ENCODE data around the gene PLXNB1. TPM values are rescaled to one million over a fixed set of nuclear protein-coding genes. Genes with fewer than 3 reads are reported as not detected.
A peak's percentile ranks its signal among the peaks of the same experiment; 100 is the strongest.

The PLXNB1 gene
- total RNA-seq, 1 experiment from 2014 or later = 97.7 TPM

- peak overlapping the region; percentile 68 for H3K27ac ChIP-seq
- peaks cover 19% of the 10 kb centered on the region for H3K4me1 ChIP-seq (replicated peaks; ENCODE audit: insufficient read depth)
- no TSS peak for BruUV-seq (replicated peaks)
- intact Hi-C loops (cut with micrococcal nuclease; ENCODE audit: unreplicated experiment) = loop anchor here (1.0 kb wide), 2 partner anchors 8 to 34 kb away; no protein-coding TSS in a partner anchor
- no peaks in the 10 kb centered on the region for H3K36me3 ChIP-seq (ENCODE audit: low read depth)
- POLR2A ChIA-PET (ENCODE audit: unreplicated experiment) = interaction anchor here (0.5 to 1.1 kb wide), 7 partner anchors 17 to 285 kb away, joined by 3 to 25 read pairs (median 5); partner anchors contain the start of gene CDC25A
- no peak for TF ChIP-seq EZH2 (IDR thresholded peaks at IDR 0.05; ENCODE audit: low read depth)
- TF ChIP-seq CTCF (conservative IDR thresholded peaks at IDR 0.05) = peak; percentile 40; the same call in 1 of the 2 replicates
- no peaks in the 10 kb centered on the region for H3K9me3 ChIP-seq (ENCODE audit: insufficient read depth, low read depth)
- peak overlapping the region; percentile 69 for H2AFZ ChIP-seq
- no peaks in the 10 kb centered on the region for H4K20me1 ChIP-seq (ENCODE audit: insufficient read depth)
- CTCF ChIA-PET = interaction anchor here (0.5 to 1.0 kb wide), 5 partner anchors 27 to 283 kb away, joined by 3 to 9 read pairs (median 4); partner anchors contain the start of gene CCDC51
- H3K4me2 ChIP-seq = peak overlapping the region; percentile 70
- peaks cover 16% of the 10 kb centered on the region for H3K79me2 ChIP-seq (ENCODE audit: low read depth)
- peak; percentile 81 to 91 for DNase-seq
- H3K27me3 ChIP-seq (ENCODE audit: insufficient read depth, low read depth) = no peaks in the 10 kb centered on the region
- H3K9me2 ChIP-seq (ENCODE audit: insufficient read depth) = no peaks in the 10 kb centered on the region
- H3F3A ChIP-seq (ENCODE audit: insufficient read depth, low read depth) = peaks cover 8% of the 10 kb centered on the region; the same call in 1 of the 2 replicates
- peak overlapping the region; percentile 62 for H3K4me3 ChIP-seq
Observed at GRCh38 chr3:48472923-48473616, 43.2 kb upstream of the PLXNB1 start.

- DNase-seq = peak in 1 of 2 experiments; percentile 59
- intact Hi-C loops (cut with micrococcal nuclease; ENCODE audit: unreplicated experiment) = no loop called here
- H3K4me2 ChIP-seq = peak overlapping the region; percentile 70
- peak overlapping the region; percentile 68 for H3K27ac ChIP-seq
- peaks cover 8% of the 10 kb centered on the region; the same call in 1 of the 2 replicates for H3F3A ChIP-seq (ENCODE audit: insufficient read depth, low read depth)
- POLR2A ChIA-PET (ENCODE audit: unreplicated experiment) = interaction anchor here (0.6 to 1.1 kb wide), 4 partner anchors 21 to 284 kb away, joined by 4 to 9 read pairs (median 4); partner anchors contain the start of gene CDC25A
- no peaks in the 10 kb centered on the region for H3K36me3 ChIP-seq (ENCODE audit: low read depth)
- H3K79me2 ChIP-seq (ENCODE audit: low read depth) = peaks cover 20% of the 10 kb centered on the region
- peak overlapping the region; percentile 62 for H3K4me3 ChIP-seq
- peaks cover 19% of the 10 kb centered on the region for H3K4me1 ChIP-seq (replicated peaks; ENCODE audit: insufficient read depth)
- H3K9me2 ChIP-seq (ENCODE audit: insufficient read depth) = no peaks in the 10 kb centered on the region
- no peak for TF ChIP-seq EZH2 (IDR thresholded peaks at IDR 0.05; ENCODE audit: low read depth)
- TF ChIP-seq CTCF (conservative IDR thresholded peaks at IDR 0.05) = no peak
- H4K20me1 ChIP-seq (ENCODE audit: insufficient read depth) = no peaks in the 10 kb centered on the region
- H2AFZ ChIP-seq = peak overlapping the region; percentile 69
- no peaks in the 10 kb centered on the region for H3K9me3 ChIP-seq (ENCODE audit: insufficient read depth, low read depth)
- CTCF ChIA-PET = interaction anchor here (0.6 to 0.8 kb wide), 2 partner anchors 29 to 282 kb away, joined by 4 to 9 read pairs; no protein-coding TSS in a partner anchor
- H3K27me3 ChIP-seq (ENCODE audit: insufficient read depth, low read depth) = no peaks in the 10 kb centered on the region
- TSS peak; percentile 71 for BruUV-seq (replicated peaks)
Observed at GRCh38 chr3:48472673-48472922, 42.7 kb upstream of the PLXNB1 start.

DNA sequence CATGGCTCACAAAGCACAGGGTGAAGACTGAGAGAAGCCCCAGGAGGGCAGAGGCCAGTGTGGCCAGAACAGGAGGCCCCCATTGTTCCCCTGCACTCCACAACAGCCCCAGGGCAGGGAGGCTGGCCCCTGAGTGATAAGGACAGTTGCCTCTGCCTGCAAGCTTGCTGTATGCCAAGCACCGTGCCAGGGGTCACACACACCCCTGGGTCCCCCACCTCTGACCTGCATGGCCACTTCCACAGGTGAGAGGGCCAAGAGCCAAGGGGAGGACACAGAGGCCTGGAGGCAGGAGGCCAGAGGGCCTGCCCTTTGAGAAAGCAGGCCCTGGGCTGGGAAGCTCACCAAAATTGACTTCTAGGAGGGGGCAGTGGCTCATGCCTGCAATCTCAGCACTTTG, 40.4 kb upstream of the PLXNB1 start:
- peaks cover 34% of the 10 kb centered on the region for H3K79me2 ChIP-seq (ENCODE audit: low read depth)
- POLR2A ChIA-PET (ENCODE audit: unreplicated experiment) = interaction anchor here (0.6 kb wide), 3 partner anchors 61 to 226 kb away, joined by 4 to 8 read pairs (median 6); no protein-coding TSS in a partner anchor
- H3K4me2 ChIP-seq = peak overlapping the region; percentile 28; the same call in 1 of the 2 replicates
- CTCF ChIA-PET = no interaction called here
- no TSS peak for BruUV-seq (replicated peaks)
- peaks cover 29% of the 10 kb centered on the region for H3K4me1 ChIP-seq (replicated peaks; ENCODE audit: insufficient read depth)
- H3F3A ChIP-seq (ENCODE audit: insufficient read depth, low read depth) = peaks cover 8% of the 10 kb centered on the region; the same call in 1 of the 2 replicates
- intact Hi-C loops (cut with micrococcal nuclease; ENCODE audit: unreplicated experiment) = no loop called here
- no peaks in the 10 kb centered on the region for H3K9me2 ChIP-seq (ENCODE audit: insufficient read depth)
- H2AFZ ChIP-seq = no peak overlapping the region
- no peaks in the 10 kb centered on the region for H3K9me3 ChIP-seq (ENCODE audit: insufficient read depth, low read depth)
- TF ChIP-seq EZH2 (IDR thresholded peaks at IDR 0.05; ENCODE audit: low read depth) (no peak), CTCF (conservative IDR thresholded peaks at IDR 0.05) (no peak)
- no peaks in the 10 kb centered on the region for H3K36me3 ChIP-seq (ENCODE audit: low read depth)
- H3K27me3 ChIP-seq (ENCODE audit: insufficient read depth, low read depth) = no peaks in the 10 kb centered on the region
- 0 out of 2 replicates have a peak overlapping the region, but pooled peaks have one; percentile 6 for H3K27ac ChIP-seq
- no peak overlapping the region for H3K4me3 ChIP-seq
- H4K20me1 ChIP-seq (ENCODE audit: insufficient read depth) = no peaks in the 10 kb centered on the region
- DNase-seq = peak in 1 of 2 experiments; percentile 16

Data from PC-9 (cell line).